Kidney (tissue), 14 donors: ENCODE results near the gene ASB2. TPM values are rescaled to one million over a fixed set of nuclear protein-coding genes. Genes with fewer than 3 reads are reported as not detected.

Experiments
- DNase-seq, 5 donors: peaks; one replicate each; pipeline ENCODE4 v3.0.0-alpha.2; 2013 to 2020
- FAIRE-seq: peaks from 2 replicates; lab custom pipeline; 2012; peaks lifted over from hg19 to GRCh38; lab: Jason Lieb, UNC
- H3K27ac ChIP-seq, 2 donors: one replicate each; pipeline ENCODE4 v1.7.0; 2013; ENCODE audit warnings: low read depth in 2 of 2, low read length in 2 of 2, inconsistent platforms in 1 of 2
- H3K27me3 ChIP-seq: one replicate; pipeline ENCODE4 v1.7.1; 2013; ENCODE audit warnings: low read length, inconsistent platforms; ENCODE audit not compliant: control insufficient read depth, insufficient read depth
- H3K36me3 ChIP-seq, 3 donors: one replicate each; pipeline versions ENCODE4 v1.7.0 to v1.7.1; 2013; ENCODE audit warnings: low read length in 3 of 3, control low read depth in 1 of 3, inconsistent platforms in 1 of 3; ENCODE audit not compliant: insufficient read depth in 3 of 3, control insufficient read depth in 2 of 3
- H3K4me1 ChIP-seq, 3 donors: one replicate each; pipeline versions ENCODE4 v1.7.0 to v1.7.1; 2013; ENCODE audit warnings: low read length in 3 of 3, inconsistent platforms in 1 of 3, low read depth in 1 of 3; ENCODE audit not compliant: control insufficient read depth in 2 of 3, insufficient read depth in 2 of 3
- H3K4me3 ChIP-seq, 3 donors: one replicate each; pipeline versions ENCODE4 v1.7.0 to v1.8.1; 2013; ENCODE audit warnings: low read length in 3 of 3, control low read depth in 1 of 3, inconsistent platforms in 1 of 3
- H3K9ac ChIP-seq, 3 donors: one replicate each; pipeline versions ENCODE4 v1.7.0 to v1.7.1; 2013; ENCODE audit warnings: low read length in 3 of 3, control low read depth in 1 of 3, inconsistent platforms in 1 of 3
- H3K9me3 ChIP-seq, 3 donors: one replicate each; pipeline versions ENCODE4 v1.7.0 to v1.7.1; 2013; ENCODE audit warnings: low read length in 3 of 3, control low read depth in 1 of 3, inconsistent platforms in 1 of 3; ENCODE audit not compliant: control insufficient read depth in 2 of 3, insufficient read depth in 1 of 3
- CTCF ChIP-seq: IDR thresholded peaks from 3 replicates; pipeline ENCODE4 v1.5.1; 2012; ENCODE audit warnings: mild to moderate bottlenecking, moderate library complexity, borderline replicate concordance; ENCODE audit not compliant: insufficient read depth; ENCODE audit errors: extremely low read depth
- intact Hi-C: fragments of 100-400 bp; cut with DNase I; formaldehyde crosslinking; loops from one replicate; pipeline ENCODE4 v1.11.1; 2022
- polyA plus RNA-seq: library from polyadenylated mRNA; stranded (reverse); fragments of 350-450 nt; fragmentation: Illumina TruSeq; extraction: RNeasy Lipid Tissue Mini Kit (QIAGEN cat#74804); gene quantifications from one replicate; pipeline ENCODE4 v1.2.3, GENCODE V29; 2014; ENCODE audit warnings: low read depth, low replicate concordance; ENCODE audit not compliant: insufficient read depth
- total RNA-seq: library from RNA; stranded (reverse); fragmentation: NEBNext Ultra II Directional; extraction: Animal tissue kit (Norgen Biotek cat#: 25700); gene quantifications from one replicate; pipeline ENCODE4 v1.2.1, GENCODE V29; 2021
- donor health status: control.
- donor health status: control.
- donor health status: control.
- donor health status: control.
- donor health status: control.
- donor health status: DM: yes; HTN: yes; CAD: no.
- donor health status: Normal renal cell carcinoma (clear cell type).

The ASB2 gene
- total and polyA plus RNA-seq, 2 donors from 2014 or later = 0.97 to 3.7 TPM

GRCh38 chr14:93939304-93940229, 36.8 kb downstream of the ASB2 start:
- no peaks in the 10 kb centered on the region for H3K36me3 ChIP-seq
- no peak overlapping the region for H3K9ac ChIP-seq
- peak; percentile 80 for TF ChIP-seq CTCF
- FAIRE-seq (no peak), DNase-seq (peak; percentile 69 to 92 (median 88))
- peak overlapping the region in 1 of 3 donors; percentile 17 for H3K4me3 ChIP-seq
- no peaks in the 10 kb centered on the region for H3K9me3 ChIP-seq
- H3K27me3 ChIP-seq = peaks cover 13% of the 10 kb centered on the region
- H3K4me1 ChIP-seq = peaks cover 0 to 5% (median 0%) of the 10 kb centered on the region in 3 donors
- no peak overlapping the region for H3K27ac ChIP-seq
- intact Hi-C loops = loop anchor here (5.0 kb wide), 1 partner anchor 63 kb away; no protein-coding TSS in a partner anchor

GRCh38 chr14:93938751-93939303, 37.5 kb downstream of the ASB2 start:
- H3K4me1 ChIP-seq = peaks cover 0 to 5% (median 0%) of the 10 kb centered on the region in 3 donors
- no peak overlapping the region for H3K9ac ChIP-seq

GRCh38 chr14:93937519-93937918, 38.9 kb downstream of the ASB2 start:
- intact Hi-C loops = loop anchor here (5.0 kb wide), 1 partner anchor 65 kb away; no protein-coding TSS in a partner anchor
- Histone ChIP-seq H3K9ac (no peak overlapping the region), H3K9me3 (no peaks in the 10 kb centered on the region), H3K4me3 (no peak overlapping the region), H3K27ac (no peak overlapping the region), H3K27me3 (peaks cover 13% of the 10 kb centered on the region), H3K36me3 (no peaks in the 10 kb centered on the region), H3K4me1 (peaks cover 0 to 5% (median 0%) of the 10 kb centered on the region in 3 donors)
- FAIRE-seq = no peak
- TF ChIP-seq CTCF = no peak
- no peak for DNase-seq

More at GRCh38 chr14:93938751-93939303, 37.5 kb downstream of the ASB2 start:
- DNase-seq (no peak), FAIRE-seq (no peak)
- intact Hi-C loops = loop anchor here (5.0 kb wide), 1 partner anchor 63 kb away; no protein-coding TSS in a partner anchor
- Histone ChIP-seq H3K36me3 (no peaks in the 10 kb centered on the region), H3K9me3 (no peaks in the 10 kb centered on the region), H3K4me3 (peak overlapping the region in 1 of 3 donors; percentile 17), H3K27me3 (peaks cover 13% of the 10 kb centered on the region), H3K27ac (no peak overlapping the region)
- TF ChIP-seq CTCF = no peak
